GM19043 (cell line): ENCODE data around the gene DENND4C.
"Not testable (repeated sequence)": the region's sequence is repeated elsewhere in the genome, so short reads cannot be mapped to it uniquely, and the experiment has no call there.

Source experiments
- ATAC-seq: cut with Tn5 transposase; IDR thresholded peaks from one replicate; pipeline ENCODE4 v1.9.1; 2021; ENCODE audit warnings: low read depth; ENCODE audit not compliant: unreplicated experiment

DENND4C gene

DNA sequence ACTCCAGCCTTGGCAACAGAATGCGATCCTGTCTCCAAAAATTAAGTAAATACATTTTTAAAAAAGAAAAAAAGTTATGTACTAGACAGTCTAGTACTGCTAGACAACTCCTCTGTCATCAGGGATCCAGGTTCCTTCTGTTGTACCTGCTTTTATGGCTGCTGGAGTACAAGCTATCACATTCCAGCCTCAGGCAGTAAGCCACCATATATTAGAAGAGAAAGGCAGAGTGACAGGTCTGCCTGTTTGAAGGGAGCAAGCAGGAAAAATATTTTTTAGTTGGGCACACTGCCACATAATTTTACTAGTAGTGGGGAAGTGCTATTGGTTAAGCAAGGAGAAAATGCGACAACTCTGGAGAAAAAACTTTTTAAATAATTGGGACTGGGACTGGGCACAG lies 138.6 kb downstream of the DENND4C start:
- no peak for ATAC-seq

DNA sequence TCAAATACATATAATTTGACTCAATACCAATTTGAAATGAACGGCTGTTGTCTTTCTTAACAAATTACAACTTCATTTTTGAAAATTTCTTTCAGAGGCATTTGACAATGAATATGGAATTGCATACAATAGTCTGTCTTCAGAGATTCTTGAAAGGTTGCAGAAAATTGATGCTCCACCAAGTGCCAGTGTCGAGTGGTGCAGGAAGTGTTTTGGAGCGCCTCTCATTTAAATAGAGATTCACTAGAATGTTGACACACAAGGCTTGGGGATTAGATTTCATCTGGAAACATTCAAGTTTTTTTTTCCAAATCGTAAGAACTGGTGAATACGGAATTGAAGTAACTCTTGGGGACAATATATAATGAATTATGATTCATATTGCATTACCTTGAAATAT lies 141.4 kb downstream of the DENND4C start:
- no peak for ATAC-seq

DNA sequence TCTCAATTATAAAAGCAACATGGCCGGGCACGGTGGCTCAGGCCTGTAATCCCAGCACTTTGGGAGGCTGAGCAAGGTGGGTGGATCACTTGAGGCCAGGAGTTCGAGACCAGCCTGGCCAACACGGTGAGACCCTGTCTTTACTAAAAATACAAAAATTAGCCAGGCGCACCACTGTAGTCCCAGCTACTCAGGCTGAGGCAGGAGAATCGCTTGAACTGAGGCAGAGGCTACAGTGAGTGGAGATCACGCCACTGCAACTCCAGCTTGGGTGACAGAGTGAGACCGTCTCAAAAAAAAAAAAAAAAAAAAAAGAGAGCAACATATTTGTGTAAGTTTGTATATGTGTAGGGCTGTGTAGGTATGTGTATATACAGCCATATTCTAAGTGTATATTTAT lies 142.1 kb downstream of the DENND4C start:
- no peak for ATAC-seq

DNA sequence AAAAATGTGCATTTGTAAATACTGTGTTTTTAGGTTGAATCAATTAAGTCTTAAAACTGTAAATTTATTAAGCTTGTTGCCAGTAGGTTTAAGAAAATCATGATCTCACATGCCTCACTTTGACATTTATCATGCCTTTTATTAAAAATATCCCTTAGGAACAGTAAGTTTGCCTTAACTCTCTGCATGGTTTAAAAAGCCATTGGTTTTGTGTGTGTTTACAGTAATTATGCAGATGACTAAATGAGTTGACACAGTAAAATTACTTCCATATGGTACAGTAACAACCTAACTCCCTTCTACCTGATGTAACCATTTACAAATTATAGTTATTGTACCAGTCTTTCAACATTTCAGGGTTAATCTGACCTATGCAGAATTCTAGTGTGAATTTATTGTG lies 143.0 kb downstream of the DENND4C start:
- ATAC-seq: no peak

DNA sequence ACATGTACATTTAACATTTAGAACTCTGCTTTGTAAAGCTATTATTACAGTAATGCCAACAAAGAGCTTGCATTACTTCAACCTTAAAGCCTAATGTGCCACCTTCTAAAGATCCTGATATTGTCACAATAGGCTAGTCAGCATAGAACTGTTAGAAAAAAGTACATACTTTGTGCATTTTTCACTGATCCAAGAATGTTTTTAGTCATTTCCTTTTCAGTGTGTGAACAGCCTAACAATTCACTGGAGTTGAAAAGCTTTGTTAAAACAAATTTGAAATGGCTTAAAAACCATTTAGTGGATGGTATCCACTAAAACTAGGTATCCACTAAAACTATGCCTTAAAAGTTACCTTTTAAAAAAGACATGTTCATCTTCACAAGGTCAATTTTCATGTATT lies 145.0 kb downstream of the DENND4C start:
- ATAC-seq: no peak

DNA sequence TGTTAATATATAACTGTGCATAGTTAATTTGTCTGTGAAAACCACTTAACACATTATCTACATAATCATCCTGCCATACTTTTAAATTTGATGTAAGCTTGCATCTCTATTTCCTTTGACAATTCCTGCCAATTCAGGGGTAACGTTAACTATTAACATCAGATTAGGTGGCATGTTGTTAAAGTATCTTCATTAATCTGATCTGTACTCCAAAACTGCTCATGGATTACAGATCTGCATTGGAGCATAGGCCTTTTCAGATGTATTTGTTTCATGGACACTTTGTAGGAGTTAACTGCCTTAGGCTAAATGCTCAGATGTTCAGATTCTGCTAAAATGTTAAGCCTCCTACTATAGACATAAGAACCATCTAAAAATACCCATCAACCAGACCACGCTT lies 146.4 kb downstream of the DENND4C start:
- no peak for ATAC-seq

DNA sequence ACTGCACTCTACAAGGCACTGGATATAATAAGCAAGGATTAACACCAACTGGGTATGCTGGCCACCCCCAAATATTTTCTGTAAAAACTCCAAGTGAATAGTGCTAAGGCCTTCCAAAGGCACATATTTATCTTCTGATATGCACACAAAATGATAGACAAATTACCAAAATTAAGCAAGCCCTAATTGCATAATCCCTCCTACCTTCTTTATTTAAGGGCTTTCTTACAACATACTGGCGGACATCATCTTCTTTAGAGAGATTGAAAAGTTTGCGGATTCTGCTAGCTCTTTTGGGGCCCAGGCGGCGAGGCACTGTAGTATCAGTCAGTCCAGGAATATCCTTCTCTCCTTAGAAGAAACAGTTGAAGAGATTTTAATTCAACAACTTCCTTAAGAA lies 147.7 kb downstream of the DENND4C start:
- no peak for ATAC-seq

DNA sequence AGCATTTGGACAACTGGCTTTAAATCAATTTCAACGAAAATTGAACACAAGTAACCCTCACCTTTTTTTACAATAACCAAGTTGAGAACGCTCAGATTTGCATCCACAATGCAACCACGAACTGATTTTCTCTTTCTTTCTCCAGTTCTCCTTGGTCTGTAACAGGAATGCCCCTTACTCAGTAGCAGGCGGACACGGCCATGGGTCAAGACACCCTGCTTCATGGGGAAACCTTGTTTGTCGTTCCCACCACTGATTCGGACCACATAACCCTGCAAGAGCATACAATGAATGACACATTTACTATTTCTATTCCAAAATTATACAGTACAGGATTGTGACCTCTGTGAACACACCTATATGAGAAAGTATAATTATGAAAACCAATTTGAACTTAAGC lies 148.2 kb downstream of the DENND4C start:
- no peak for ATAC-seq

DNA sequence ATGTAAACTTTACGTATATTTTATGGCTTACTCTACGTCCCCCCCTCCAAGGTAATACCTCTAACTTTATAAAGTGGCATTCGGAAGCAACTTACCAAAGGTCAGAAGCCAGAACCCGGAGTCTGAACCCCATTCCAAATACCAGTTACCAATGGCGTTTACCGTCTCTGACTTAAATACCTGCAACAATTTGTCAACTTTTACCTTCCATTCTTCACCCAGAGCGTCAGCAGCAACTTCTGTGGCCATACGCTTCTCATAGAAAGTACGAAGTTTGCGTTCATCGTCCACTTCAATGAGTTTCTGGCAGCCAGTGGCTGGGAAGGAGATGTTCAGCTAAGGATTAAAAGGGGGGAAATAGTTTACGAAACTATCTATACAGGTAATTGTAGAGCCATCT lies 148.8 kb downstream of the DENND4C start:
- ATAC-seq: no peak

DNA sequence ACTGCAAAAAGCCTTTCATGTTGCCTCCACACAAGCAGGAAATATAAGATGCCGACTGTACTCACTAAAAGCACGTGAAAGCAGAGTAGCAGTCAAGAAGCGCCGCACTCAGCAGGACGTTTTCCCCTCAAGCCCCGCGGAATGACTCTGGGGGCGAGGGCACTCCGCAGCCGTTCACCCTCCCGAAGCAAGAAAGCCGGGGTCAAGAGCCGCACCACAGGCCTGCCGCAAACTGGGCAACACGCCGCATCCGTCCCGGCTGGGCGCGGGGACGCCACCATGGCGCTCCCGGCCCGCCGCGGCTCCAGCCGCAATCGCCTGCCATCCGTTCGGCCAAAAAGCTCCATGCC lies 149.2 kb downstream of the DENND4C start:
- peak; percentile 23 for ATAC-seq

DNA sequence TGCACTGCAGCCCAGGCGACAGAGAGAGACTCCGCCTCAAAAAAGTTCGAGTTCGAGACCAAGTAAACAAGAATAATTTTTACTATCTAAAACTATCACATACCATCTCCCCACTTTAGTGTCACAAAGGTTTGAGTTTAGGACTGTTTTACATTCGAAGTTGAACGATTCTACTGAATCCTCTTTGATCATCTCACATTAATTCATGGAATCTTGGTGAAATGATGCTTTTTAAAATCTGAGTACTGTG lies 150.3 kb downstream of the DENND4C start:
- no peak for ATAC-seq

DNA sequence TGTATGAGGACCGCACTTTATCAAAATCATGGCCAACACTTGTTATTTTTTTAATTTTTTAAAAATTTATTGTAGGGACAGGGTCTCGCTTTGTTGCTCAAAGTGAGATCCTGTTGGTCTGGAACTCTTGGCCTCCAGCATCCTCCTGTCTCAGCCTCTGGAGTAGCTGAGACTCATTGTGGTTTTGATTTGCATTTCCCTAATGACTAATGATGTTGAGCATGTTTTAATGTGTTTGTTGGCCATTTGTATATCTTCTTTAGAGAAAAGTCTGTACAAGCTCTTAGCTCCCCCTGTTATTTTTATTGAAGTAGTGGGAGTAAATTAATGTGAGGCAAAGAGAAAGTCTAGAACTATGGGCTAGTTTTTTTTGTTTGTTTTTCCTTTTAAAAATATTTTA lies 151.2 kb downstream of the DENND4C start:
- ATAC-seq: no peak

DNA sequence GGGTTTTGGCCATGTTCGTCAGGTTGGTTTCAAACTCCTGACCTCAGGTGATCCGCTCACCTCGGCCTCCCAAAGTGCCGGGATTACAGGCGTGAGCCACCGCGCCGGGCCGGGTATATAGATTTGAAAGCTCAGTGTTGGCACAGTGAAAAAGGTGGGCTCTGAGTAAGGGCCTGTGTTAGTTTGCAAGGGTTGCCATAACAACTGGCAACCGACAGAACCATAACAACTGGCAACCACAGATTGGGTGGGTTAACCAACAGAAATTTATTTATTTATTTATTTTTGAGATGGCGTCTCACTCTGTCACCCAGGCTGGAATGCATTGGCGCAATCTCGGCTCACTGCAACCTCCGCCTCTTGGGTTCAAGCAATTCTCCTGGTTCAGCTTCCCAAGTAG lies 154.7 kb downstream of the DENND4C start:
- not testable (repeated sequence) for ATAC-seq

DNA sequence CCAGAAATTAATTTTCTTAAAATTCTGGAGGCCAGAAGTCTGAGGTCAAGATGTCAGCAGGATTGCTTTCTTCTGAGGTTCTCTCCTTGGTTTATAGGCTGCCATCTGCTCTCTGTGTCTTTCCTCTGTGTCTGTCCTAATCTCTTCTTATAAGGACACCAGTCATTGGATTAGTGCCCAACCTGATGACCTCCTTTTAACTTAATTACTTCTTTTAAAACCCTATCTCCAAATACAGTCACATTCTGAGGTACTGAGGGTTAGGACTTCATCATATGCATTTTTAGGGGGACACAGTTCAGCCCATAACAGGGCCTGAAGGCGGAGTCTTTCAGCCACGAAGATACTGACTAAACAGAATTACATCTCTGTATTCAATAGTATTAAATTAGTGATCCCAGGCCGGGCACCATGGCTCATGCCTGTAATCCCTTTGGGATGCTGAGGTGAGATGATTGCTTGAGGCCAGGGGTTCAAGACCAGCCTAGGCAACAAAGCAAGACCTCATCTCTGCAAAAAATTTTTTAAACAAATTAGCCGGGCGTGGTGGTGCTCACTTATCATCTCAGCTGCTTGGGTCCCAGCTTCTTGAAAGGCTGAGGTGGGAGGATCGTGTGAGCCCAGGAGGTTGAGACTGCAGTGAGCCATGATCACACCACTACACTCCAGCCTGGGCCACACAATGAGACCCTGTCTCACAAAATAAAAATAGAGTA lies 155.5 kb downstream of the DENND4C start:
- ATAC-seq: no peak

DNA sequence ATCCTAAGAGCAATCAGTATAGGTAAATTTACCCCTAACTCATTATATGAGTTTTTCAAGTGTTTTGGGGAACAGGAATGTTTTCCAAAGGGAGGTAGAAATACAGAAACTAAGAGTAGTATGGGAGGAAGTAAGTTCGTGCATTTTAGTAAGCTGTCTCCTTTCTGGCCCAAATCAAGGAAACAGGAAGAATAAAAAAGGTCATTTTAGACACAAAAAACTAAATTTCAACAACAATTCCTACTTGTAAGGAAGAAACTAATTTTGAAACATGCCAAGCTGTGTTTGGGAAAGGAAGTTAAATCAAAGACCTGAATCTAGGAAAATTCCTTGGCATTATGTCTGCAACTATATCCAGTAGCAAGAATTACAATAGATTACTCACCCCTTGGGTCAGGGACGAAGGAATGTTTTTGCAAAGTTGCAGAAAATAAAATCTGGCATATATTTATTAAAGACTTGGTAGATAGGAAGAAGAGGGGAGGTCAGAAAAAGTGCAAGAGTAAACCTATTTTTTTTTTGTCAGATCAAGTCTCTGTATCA lies 156.1 kb downstream of the DENND4C start:
- no peak for ATAC-seq

DNA sequence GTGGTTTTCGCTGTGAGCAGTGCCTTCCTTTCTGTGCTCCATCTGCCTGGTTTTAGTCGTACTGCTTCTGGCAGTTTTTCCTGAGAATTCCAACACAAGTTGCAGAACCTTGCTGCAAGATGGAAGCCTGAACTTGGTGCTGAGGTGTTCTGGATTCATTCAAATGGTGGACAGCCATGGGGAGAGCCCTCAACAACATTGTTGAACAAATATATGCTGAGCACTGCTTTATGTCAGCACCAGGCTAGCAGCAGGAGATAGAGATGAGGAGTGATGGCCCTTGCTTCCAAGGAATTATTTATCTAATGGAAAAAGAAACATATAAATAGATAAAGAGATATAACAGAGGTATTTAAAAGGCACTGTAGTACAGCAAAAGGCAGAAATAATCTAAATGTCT lies 156.8 kb downstream of the DENND4C start:
- no peak for ATAC-seq

DNA sequence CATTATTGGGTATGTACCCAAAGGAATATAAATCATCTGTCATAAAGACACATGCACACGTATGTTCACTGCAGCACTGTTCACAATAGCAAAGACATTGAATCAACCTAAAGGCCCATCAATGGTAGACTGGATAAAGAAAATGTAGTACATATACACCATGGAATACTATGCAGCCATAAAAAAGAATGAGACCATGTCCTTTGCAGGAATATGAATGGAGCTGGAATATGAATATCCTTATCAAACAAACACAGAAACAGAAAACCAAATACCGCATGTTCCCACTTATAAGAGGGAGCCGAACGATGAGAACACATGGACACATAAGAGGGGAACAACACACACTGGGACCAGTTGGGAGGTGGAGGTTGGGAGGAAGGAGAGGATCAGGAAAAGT lies 159.0 kb downstream of the DENND4C start:
- not testable (repeated sequence) for ATAC-seq

DNA sequence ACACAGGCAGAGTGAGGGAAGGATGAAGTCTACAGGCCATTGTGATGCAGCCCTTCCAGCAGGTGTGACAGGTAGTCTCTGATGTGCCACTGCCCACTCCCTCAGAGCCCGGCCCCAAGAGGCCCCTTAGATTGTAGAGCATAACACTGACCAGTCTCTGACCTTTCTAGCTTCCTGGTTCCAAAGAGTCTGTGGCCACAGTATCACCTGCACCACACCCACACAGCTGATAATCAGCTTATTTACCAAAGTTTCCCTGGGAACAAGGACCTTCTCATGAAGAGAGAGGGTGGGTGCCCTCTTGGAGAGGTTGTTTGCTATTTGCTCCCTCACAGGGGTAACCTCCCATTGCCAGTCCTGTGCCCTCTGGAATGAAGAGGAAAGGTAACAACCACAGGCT lies 167.4 kb downstream of the DENND4C start:
- ATAC-seq: no peak

DNA sequence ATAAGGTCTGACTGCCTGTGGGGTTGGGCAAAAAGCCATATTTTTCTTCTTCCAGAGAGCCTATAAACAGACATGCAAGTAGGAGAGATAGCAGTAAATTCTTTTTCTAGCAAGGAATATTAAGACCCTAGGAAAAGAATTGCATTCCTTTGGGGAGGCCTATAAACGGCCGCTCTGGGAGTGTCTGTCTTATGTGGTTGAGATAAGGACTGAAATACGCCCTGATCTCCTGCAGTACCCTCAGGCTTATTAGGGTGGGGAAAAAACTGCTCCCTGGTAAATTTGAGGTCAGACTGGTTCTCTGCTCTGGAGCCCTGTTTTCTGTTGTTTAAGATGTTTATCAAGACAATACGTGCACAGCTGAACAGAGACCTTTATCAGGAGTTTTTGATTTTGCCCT lies 172.7 kb downstream of the DENND4C start:
- ATAC-seq: not testable (repeated sequence)

DNA sequence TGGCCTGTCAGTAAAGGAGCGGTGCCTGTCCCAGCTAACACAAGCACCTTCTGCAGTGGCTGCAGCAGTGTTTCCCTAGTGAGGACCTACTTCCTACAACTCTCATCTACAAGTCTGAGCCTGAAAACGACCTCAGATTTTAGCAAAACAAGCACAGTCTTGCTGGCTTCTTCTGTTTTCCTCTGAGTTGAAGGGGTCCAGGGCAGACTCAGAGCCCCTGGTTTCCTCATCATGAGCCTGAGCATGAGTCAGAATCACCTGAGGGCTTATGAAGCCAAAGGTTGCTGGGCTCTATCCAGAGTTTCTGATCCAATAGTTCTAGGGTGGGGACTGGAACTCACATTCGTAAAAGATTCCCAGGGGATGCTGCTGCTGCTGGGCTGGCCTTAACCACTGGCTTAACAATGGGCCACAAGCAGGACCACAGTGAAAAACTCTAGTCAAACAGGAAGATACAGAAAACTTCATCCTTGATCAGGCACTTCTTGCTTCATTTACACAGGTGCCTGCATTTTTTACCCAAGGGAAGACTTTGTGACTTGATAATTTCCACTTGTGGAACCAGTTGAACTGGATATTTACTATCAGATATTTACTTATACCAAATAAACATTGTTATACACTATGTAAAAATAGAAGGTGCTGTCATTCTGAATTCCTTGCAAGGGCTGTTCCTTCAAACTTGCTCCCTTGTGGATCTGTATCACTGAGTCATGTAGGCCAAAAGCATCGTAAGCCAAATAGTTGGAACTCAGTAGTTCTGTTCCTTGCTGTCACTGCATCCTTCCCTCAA lies 174.0 kb downstream of the DENND4C start:
- ATAC-seq: no peak

DNA sequence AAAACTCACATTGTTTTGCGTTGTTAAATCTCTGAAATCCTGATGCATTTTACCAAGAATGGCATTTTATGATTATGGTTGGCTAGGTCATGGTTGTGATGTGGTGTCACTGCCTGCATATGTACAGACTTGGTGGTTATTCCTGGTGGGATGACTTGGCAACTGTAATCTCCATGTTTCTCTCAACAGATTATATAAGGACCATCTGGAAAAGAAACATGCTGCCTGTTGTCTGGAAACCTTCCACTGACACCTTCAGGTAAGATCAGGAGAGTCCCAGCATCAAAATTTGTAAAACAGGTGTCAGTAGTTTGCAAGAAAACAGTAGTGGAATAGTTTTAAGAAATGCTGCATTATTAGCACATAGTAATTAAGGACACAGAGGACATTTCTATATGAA lies 175.3 kb downstream of the DENND4C start:
- no peak for ATAC-seq

DNA sequence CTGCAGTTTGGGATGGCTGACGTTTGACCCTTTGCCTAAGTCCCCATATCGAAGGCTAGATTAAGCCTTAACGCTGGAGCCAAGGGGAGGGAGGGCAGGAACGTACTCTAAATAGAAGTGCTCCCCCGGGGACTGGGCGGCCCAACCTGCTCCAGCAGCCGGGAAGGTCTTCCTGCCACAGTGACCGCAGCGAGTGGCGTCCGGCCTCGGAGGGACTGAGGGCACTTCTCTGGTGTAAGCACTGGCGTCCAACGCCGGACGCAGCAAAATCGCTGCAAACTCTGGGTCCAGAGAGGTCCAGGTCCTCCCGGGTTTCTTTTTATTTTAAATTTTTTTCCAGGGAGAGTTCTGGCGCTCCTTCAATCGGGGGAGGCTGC lies 177.8 kb downstream of the DENND4C start:
- peak; percentile 4 for ATAC-seq
